Common myeloid progenitor, CD34-positive (primary cell): ENCODE data around the gene CELSR1.
"Not testable (repeated sequence)": the region's sequence is repeated elsewhere in the genome, so short reads cannot be mapped to it uniquely, and the experiment has no call there.

Experiments
- CTCF ChIA-PET: fragments of 350-600 bp; sonication (Branson Sonifier 250); formaldehyde crosslinking; loops from one replicate; lab custom pipeline; 2021; ENCODE audit warnings: antibody characterized with exemption; lab: Charles Lee
- POLR2A ChIA-PET: fragments of 350-600 bp; sonication (Branson Sonifier 250); formaldehyde crosslinking; loops from one replicate; lab custom pipeline; 2021; ENCODE audit warnings: antibody characterized with exemption; lab: Charles Lee
- DNase-seq, 3 donors: peaks; one replicate each; pipeline versions ENCODE4 v3.0.0 to v3.0.0-alpha.2; 2013
- H3K27ac ChIP-seq, 2 experiments: 1 replicate in 1 of 2; 2 replicates in 1 of 2; pipeline ENCODE4 v1.7.0; 2013; ENCODE audit warnings: inconsistent platforms in 2 of 2, low read length in 2 of 2, mild to moderate bottlenecking in 2 of 2, low read depth in 1 of 2, moderate library complexity in 1 of 2; ENCODE audit not compliant: severe bottlenecking in 2 of 2, insufficient read depth in 1 of 2, poor library complexity in 1 of 2
- H3K27me3 ChIP-seq, 5 experiments: replicated peaks in 2 of 5; 1 replicate in 3 of 5; 2 replicates in 2 of 5; pipeline versions ENCODE4 v1.6.1 to v1.7.0; 2013; ENCODE audit warnings: low read length in 4 of 5, mild to moderate bottlenecking in 2 of 5, moderate library complexity in 2 of 5, inconsistent platforms in 1 of 5; ENCODE audit not compliant: insufficient read depth in 5 of 5, control insufficient read depth in 4 of 5
- H3K36me3 ChIP-seq, 4 experiments: 1 replicate in 2 of 4; 2 replicates in 2 of 4; pipeline versions ENCODE4 v1.6.1 to v1.7.0; 2013; ENCODE audit warnings: low read length in 3 of 4, control low read depth in 1 of 4, mild to moderate bottlenecking in 1 of 4; ENCODE audit not compliant: control insufficient read depth in 4 of 4, insufficient read depth in 4 of 4
- H3K4me1 ChIP-seq, 4 experiments: 1 replicate in 3 of 4; 2 replicates in 1 of 4; pipeline versions ENCODE4 v1.6.1 to v1.7.1; 2013; ENCODE audit warnings: low read length in 3 of 4, mild to moderate bottlenecking in 3 of 4, control low read depth in 1 of 4, inconsistent platforms in 1 of 4, moderate library complexity in 1 of 4; ENCODE audit not compliant: control insufficient read depth in 4 of 4, insufficient read depth in 4 of 4; ENCODE audit errors: control extremely low read depth in 1 of 4
- H3K4me3 ChIP-seq, 7 experiments: 1 replicate in 4 of 7; 2 replicates in 3 of 7; pipeline versions ENCODE4 v1.5.1 to v1.7.0; 2013; ENCODE audit warnings: mild to moderate bottlenecking in 7 of 7, low read length in 6 of 7, moderate library complexity in 6 of 7, inconsistent platforms in 2 of 7, low read depth in 2 of 7, control low read depth in 1 of 7; ENCODE audit not compliant: insufficient read depth in 4 of 7, control insufficient read depth in 1 of 7; ENCODE audit errors: extremely low read depth in 1 of 7
- H3K9me3 ChIP-seq, 5 experiments: 1 replicate in 4 of 5; 2 replicates in 1 of 5; pipeline versions ENCODE4 v1.6.1 to v1.7.1; 2013; ENCODE audit warnings: low read length in 4 of 5, mild to moderate bottlenecking in 2 of 5, inconsistent platforms in 1 of 5, low read depth in 1 of 5, moderate library complexity in 1 of 5; ENCODE audit not compliant: control insufficient read depth in 4 of 5, insufficient read depth in 2 of 5; ENCODE audit errors: control extremely low read depth in 1 of 5
- WGBS: methylation state at CpG from one replicate; pipeline ENCODE4 v1.1.5; 2013; ENCODE audit not compliant: insufficient coverage; 5-methylcytosine and 5-hydroxymethylcytosine counted together

Gene CELSR1

DNA sequence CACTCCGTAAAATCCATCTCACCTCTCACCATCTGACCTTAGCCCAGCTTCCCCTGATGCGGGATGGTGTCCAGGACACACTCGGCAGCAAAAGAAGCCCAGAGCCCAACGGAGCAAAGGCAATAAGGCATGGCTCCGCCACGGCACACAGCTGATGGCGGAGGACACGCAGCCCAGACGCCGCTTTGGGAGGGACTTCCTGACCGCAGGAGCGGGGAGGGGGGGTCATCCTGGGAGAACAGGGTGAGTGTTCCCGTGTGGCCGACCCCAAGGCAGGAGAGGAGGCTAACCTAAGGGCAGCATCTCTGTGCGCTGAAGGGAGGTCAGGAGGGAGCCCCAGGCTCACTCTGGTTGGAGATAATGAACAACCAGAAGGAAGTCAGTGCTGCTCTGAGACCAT is 130.6 kb downstream of the CELSR1 start:
- Histone ChIP-seq H3K4me3 (no peak overlapping the region), H3K36me3 (no peaks in the 10 kb centered on the region), H3K9me3 (no peaks in the 10 kb centered on the region), H3K27me3 (no peaks in the 10 kb centered on the region), H3K27ac (no peak overlapping the region), H3K4me1 (no peaks in the 10 kb centered on the region)
- CTCF ChIA-PET, result interaction anchor here (1.1 kb wide), 1 partner anchor 14 kb away, joined by 3 read pairs; no protein-coding TSS in a partner anchor
- DNase-seq, result no peak
- 89% methylated on average over 13 of the region's 15 CpGs for WGBS
- POLR2A ChIA-PET, result no interaction called here

DNA sequence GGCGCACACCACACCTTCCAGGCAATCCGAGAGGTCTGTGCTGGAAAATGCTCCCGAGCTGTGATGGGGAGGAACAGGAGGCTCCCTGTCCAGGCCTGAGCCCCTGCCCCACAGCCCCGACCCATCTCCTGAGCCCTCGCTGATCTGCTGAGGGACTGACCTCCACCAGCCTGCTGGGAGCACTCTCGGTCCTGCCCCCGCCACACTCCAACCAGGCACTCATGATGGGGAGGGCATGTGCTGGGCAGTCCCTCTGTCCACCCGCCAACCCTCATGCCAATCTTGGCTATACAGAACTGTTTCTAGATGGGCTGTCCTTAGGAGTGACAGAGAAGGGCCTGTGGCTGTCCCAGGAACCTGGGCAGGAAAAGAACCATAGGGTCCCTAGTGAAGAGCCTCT is 131.1 kb downstream of the CELSR1 start:
- no peaks in the 10 kb centered on the region for H3K36me3 ChIP-seq

DNA sequence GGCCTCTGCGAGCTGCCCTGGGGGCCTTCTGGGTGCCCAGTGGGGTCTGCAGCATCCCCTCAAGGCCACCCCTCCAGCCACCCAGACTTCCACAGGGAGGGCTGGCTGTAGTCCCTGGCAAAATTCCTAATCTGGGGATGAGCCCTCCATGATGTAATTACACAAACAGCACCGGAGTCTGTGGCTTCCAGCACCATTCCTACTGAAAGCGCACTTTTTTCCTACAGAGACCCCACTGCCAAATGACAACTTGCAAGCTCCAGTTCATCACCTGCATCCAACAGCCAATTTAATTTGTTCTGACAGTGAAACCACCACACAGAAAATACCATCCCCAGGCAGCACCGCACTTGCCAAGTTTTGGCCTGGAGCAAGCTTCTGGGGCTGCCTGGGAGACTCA is 131.5 kb downstream of the CELSR1 start:
- DNase-seq, result no peak
- POLR2A ChIA-PET, result no interaction called here
- H3K4me1 ChIP-seq, result no peaks in the 10 kb centered on the region
- H3K36me3 ChIP-seq, result no peaks in the 10 kb centered on the region
- H3K27me3 ChIP-seq, result peaks cover 0 to 4% (median 0%) of the 10 kb centered on the region in 5 experiments
- no peak overlapping the region for H3K27ac ChIP-seq
- no peak overlapping the region for H3K4me3 ChIP-seq
- CTCF ChIA-PET, result interaction anchor here (1.1 kb wide), 1 partner anchor 13 kb away, joined by 3 read pairs; no protein-coding TSS in a partner anchor
- no peaks in the 10 kb centered on the region for H3K9me3 ChIP-seq
- WGBS, result 89% methylated on average over 4 of the region's 4 CpGs

More for the DNA sequence above, 131.1 kb downstream of the CELSR1 start:
- peaks cover 0 to 2% (median 0%) of the 10 kb centered on the region in 5 experiments for H3K27me3 ChIP-seq
- WGBS, result 98% methylated on average over 7 of the region's 8 CpGs
- ChIA-PET POLR2A (no interaction called here), CTCF (interaction anchor here (1.1 kb wide), 1 partner anchor 14 kb away, joined by 3 read pairs; no protein-coding TSS in a partner anchor)
- H3K4me3 ChIP-seq, result no peak overlapping the region
- no peak for DNase-seq
- no peaks in the 10 kb centered on the region for H3K9me3 ChIP-seq
- H3K27ac ChIP-seq, result no peak overlapping the region
- no peaks in the 10 kb centered on the region for H3K4me1 ChIP-seq

DNA sequence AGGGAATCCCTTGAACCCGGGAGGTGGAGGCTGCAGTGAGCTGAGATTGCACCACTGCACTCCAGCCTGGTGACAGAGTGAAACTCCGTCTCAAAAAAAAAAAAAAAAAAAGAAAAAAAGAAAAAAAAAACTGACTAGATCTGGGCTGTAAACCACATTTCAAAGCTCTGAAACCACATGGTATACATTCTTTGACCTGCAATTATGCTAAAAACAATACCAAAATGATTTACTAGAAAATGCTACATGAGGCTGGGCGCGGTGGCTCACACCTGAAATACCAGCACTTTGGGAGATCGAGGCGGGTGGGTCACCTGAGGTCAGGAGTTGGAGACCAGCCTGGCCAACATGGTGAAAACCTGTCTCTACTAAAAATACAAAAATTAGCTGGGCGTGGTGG is 133.5 kb downstream of the CELSR1 start:
- H3K36me3 ChIP-seq, H3K4me1 ChIP-seq, CTCF ChIA-PET, DNase-seq, H3K9me3 ChIP-seq, POLR2A ChIA-PET, H3K4me3 ChIP-seq, H3K27ac ChIP-seq, H3K27me3 ChIP-seq: not testable (repeated sequence)
- WGBS, result no CpG with 5 or more reads among the region's 7 CpGs

DNA sequence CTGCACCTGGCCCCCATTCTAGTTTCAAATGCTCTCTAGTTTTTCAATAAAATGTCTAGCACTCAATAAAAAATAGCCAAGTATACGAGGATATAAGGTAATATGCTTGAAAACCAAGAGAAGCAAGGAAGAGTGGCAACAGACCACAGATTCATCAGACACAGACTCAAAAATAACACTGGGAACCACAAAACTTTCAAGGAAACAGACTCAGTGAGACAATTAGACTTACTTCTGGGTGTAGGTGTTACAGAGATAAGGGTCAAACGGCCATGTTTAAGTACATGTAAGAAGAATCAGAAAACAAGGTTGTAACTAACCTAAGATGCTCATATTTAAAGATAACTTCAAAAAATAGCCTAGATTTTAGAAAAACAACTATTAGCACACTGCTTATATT is 134.9 kb downstream of the CELSR1 start:
- WGBS, result no CpG with 5 or more reads among the region's 2 CpGs
- H3K36me3 ChIP-seq, result no peaks in the 10 kb centered on the region
- H3K27me3 ChIP-seq, result peaks cover 0 to 4% (median 0%) of the 10 kb centered on the region in 5 experiments
- no peak overlapping the region for H3K27ac ChIP-seq
- ChIA-PET POLR2A (interaction anchor here (0.6 kb wide), 1 partner anchor 520 kb away, joined by 3 read pairs; no protein-coding TSS in a partner anchor), CTCF (no interaction called here)
- no peaks in the 10 kb centered on the region for H3K9me3 ChIP-seq
- no peak overlapping the region for H3K4me3 ChIP-seq
- no peak for DNase-seq
- no peaks in the 10 kb centered on the region for H3K4me1 ChIP-seq

DNA sequence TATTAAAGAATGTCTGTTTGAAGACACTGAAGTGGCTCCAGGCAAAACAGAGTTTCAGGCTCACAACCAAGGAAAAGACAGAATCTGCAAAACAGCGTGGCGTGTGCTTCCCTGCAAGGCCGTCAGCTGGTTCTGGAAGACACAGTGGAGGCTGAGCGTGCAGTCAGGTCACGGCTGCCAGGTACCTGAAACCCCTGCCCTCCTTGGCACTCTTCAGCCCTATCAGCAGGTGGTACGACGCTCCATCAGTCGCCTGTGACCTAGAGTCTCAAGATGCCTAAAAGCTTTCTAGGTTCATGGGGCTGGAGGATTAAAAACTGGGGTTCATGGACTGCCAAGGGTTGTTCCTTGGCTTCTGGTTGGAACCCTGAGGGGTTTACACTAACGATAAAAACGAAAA is 136.1 kb downstream of the CELSR1 start:
- Histone ChIP-seq H3K27ac (no peak overlapping the region), H3K27me3 (peaks cover 0 to 4% (median 0%) of the 10 kb centered on the region in 5 experiments), H3K4me3 (no peak overlapping the region), H3K9me3 (no peaks in the 10 kb centered on the region), H3K4me1 (no peaks in the 10 kb centered on the region), H3K36me3 (no peaks in the 10 kb centered on the region)
- CTCF ChIA-PET, result no interaction called here
- POLR2A ChIA-PET, result no interaction called here
- 97% methylated on average over 10 of the region's 10 CpGs for WGBS
- no peak for DNase-seq

DNA sequence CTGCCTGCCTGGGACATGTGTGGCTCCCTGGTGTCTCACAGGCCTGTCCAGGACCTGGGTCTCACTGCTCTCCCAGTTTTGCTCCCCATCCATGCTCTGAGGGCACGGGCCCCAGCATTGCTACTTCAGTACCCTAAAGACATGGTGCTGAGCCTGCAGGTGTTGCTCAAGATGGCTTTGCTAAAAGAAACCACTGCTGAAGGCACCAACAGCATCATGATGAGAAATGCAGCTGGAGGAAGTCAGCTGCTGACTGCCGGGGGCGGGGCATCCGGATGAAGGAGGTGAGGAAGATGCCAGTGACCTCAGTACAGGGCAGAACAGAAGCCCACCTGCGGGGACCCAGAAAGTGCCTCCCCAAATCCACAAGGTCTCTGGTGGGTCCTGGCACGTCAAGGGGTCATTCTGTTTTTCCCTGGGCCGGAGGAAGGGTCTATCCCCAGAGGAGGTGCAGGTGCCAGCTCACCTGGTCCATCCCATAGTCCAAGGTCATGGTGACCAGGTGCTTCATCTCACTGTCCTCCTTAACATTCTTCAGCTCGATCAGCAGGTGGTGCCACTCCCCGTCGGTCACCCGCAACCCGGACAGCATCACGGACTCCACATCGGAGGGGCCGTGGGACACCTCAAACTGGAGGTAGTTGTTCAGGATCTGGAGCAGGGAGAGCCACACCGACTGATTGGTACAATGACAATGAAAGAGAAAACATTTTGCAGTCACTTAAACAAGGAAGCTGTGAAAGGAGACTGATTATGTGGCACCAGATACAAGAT is 138.0 kb downstream of the CELSR1 start:
- Histone ChIP-seq H3K4me1 (no peaks in the 10 kb centered on the region), H3K4me3 (no peak overlapping the region), H3K27ac (no peak overlapping the region), H3K36me3 (no peaks in the 10 kb centered on the region), H3K27me3 (peaks cover 0 to 7% (median 0%) of the 10 kb centered on the region in 5 experiments), H3K9me3 (no peaks in the 10 kb centered on the region)
- POLR2A ChIA-PET, result no interaction called here
- WGBS, result 94% methylated on average over 16 of the region's 16 CpGs
- no peak for DNase-seq
- CTCF ChIA-PET, result interaction anchor here (1.0 to 1.4 kb wide), 2 partner anchors 32 to 143 kb away, joined by 3 read pairs; no protein-coding TSS in a partner anchor
